OCI-LY3 (cell line): ENCODE data around the gene TRIM24.

Experiments used
- CTCF ChIP-seq: fragments of 200-600, 300-600 bp; sonication (generic); IDR thresholded peaks from 2 replicates; pipeline ENCODE4 v1.5.1; 2014; ENCODE audit warnings: antibody characterized with exemption, low read length, low read depth
- EZH2phosphoT487 ChIP-seq: fragments of 200-600 bp; shearing (Covaris generic); IDR thresholded peaks from 2 replicates; pipeline ENCODE4 v1.6.1; 2018; ENCODE audit warnings: antibody characterized with exemption, mixed run types, low read depth

- TF ChIP-seq CTCF (no peak), EZH2phosphoT487 (no peak)
These were observed 128.9 kb downstream of the TRIM24 start for GRCh38 chr7:138588986-138589385.
